Stimulated activated CD8-positive, alpha-beta memory T cell treated with anti-CD3 and anti-CD28 coated beads, Interleukin-7, amount 100 ng/mL, for 24 hours (primary cell): ENCODE results near the gene ADGRB2.

ENCODE experiments used
- DNase-seq: peaks from one replicate; pipeline ENCODE4 v3.0.0-alpha.2; 2020; ENCODE audit warnings: low read depth

ADGRB2 gene

DNA sequence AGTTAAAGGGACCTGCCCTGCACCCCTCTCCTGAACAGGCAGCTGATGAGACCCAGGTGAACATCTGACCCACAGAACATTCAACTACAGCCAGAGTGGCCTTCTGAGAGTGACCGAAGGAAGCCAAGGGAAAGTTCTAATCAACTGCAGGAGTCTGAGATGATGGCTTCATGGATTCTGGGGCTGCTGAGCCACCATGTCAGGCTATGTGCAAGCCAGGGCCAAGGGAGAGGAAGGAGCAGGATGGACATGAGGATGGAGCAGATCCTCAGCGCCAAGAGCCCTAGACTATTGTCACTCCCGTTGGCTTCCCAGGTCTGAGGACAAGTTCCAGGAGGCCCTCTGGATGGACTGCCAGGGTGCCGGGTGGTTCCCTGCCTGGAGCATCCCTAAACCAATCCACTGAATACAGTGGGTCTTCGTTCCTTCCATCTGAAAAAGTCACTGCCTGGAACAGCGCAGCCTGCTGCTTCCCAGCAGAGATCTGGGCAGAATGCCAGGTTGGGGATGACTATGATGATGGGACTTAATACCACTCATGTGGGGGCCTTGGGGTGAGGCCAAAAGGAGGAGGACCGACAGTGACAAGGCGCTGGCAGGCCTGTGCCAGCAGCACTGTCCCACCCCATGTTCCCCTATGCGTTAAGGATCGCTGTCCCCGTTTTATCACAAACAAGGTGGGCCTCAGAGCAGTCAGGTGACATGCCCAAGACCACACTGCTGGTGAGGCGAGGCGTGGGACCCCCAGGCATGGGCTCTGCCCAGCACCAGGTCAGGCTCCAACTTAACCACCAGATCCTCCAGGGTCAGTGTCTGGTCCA is 31.9 kb upstream of the ADGRB2 start:
- DNase-seq = no peak

DNA sequence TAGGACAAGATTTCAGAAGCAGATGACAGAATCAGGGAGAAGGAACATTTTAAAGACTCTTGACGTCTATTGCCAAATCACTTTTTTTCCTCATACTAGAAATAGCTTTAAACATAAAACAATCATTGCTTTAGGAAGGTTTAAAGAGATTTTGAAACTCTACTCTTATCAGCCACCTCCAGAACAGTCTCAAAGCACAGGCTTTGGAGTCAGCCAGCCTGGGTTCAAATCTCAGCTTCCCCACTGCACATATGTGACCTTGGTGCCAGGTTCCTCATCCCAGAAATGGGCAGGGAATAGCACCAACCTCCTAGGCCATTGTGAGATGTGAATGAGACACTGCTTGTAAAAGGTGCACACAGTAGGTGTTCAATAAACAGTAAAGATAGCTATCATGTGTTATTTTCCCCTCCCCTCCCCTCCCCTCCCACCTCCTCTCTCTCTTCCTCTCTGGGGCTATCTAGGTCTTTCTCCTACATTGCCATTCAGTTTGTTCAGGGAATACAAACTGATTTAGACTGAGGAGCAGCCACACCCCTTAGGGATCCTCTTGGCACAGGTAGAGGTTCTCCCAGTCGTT is 31.0 kb upstream of the ADGRB2 start:
- DNase-seq = no peak

DNA sequence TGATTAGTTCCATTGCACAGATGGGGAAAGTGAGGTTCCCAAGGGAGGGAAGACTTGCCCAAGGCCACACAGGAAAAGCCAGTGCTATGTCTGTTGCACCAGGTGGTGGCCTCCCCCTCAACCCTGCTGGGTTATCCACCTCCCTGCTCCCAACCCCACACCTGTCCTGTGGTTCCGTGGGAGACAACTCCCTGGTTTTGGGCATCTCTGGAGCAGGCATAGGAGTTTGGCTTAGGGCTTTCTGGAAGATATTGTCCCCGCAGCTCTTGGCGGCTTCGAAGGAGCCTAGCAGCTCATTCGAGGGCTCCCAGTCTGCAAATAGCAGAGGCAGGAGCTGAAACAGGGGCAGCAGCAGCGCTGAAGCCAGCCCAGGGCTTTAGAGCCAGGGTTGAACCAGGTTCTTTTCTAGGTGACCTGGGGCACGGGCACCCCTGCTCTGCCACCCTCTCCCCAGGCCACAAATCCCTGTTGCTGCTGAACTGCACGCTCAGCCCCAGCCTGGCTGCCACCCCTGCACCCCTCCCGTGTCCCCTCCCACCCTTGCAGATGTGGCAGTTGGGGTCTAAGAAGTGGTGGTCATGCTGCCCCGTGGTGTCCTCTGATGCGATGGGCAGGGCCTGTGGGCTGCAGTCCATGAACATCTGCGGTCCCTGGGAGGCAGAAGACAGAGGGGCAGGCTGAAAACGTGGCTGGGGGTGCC is 29.6 kb upstream of the ADGRB2 start:
- DNase-seq = no peak

DNA sequence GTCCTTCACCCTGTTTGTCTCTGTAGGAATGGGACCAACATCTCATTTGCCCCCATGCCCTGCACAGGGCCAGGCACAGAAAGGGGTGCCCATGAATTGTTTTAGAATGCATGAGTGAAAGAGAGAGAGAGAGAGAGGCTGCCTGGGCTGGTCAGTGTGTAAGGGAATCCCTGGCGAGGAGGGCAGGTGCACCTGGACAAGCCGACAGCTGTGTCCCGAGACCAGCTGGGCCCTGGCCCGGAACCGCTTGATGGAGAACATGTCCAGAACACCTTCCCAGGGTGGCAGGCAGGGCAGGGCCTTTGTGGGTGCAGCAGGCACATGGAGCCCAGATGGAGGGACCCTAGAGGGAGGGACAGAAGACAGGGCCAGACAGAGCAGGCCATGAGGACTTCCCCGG is 28.9 kb upstream of the ADGRB2 start:
- no peak for DNase-seq

DNA sequence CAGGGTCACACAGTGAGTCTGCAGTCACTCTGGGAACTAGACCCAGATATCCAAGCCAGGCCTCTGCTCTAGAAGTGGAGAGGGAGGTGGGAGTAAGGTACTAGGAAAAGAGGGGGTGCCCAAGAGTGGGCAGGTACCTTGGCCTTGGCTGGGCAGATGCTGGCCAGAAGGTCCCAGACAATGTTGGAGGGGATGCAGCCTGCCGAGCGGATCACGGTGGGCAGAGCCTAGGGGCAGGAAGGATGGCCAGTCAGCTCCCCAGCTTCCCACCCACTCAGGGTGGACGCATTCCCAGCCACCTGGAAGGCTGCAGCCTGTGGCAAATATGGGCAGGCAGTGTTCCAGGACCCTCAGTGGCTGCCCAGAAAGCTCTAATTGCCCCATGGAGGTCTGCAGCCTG is 28.4 kb upstream of the ADGRB2 start:
- no peak for DNase-seq

DNA sequence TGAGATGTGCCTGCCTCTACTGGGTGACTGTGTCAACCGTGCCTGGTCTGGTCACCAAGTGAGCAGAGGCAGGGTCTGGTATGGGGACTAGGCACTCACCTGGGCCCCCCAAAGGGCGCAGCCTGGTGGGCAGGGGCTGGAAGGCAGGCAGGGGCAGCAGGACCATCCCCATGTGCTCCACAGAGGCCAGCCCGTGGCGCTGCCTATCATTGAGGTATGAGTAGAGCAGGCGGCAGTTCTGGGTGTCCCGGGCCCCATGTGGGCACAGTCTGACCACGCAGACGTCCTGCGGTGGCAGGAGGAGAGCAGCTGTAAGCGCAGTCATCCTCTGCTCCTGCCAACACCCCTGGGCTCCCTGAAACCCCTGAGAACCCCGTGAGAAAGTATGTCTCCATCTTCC is 28.0 kb upstream of the ADGRB2 start:
- DNase-seq = no peak

DNA sequence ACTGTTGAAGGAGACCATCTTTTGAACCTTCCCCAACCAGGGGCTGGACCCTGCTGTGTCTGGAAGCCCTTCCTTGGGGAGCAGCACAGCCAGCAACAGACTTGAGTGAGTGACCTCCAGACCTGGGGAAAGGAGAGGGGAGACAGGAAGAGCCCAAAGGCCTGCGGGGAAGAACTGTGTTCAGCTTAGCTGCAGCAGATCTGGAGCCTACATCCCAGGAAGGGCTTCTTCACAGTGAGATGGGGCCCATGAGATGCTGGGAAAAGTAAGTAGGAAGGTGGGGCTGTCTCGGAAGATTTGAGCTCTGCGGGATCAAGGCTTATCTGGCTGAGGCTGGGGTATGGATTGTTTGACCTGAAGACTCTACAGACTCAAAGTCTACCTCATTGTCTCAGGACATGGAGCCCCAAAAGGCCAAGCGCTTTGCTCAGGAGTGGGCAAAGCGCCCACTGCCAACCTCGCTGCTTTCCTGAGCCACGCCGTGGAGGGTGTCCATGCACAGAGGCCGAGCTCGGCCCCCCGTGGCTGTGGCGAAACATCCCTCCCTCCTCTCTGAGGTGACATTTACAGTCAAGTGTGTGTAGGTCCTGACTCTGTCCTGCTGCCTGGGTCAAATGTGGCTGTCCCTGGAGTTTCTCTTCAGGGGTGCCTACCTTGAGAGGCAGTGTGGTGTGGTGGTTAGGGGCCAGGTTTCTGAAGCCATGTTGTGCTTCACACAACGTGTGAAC is 27.2 kb upstream of the ADGRB2 start:
- no peak for DNase-seq

DNA sequence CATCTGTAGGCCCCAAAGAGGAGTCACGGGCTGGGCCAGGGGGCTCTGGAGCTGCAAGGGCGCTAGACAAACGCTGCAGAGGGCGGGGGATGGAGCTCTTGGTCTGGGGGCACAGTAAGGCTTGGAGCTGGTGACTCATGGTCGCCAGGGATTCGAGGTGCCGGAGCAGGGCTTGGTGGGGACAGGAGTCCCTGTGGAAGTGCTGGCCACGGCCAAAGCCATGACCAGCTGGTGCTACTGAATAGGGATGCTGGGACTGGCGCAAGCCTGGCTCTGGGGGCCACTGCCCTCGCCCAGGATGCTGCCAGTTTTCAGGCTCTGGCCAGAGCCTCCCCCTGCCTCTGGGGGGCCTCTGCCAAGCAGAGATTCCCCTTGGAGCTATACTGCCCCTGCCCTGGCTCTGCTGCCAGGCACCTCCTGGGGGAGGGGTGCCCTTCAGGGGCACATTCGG is 26.5 kb upstream of the ADGRB2 start:
- no peak for DNase-seq

DNA sequence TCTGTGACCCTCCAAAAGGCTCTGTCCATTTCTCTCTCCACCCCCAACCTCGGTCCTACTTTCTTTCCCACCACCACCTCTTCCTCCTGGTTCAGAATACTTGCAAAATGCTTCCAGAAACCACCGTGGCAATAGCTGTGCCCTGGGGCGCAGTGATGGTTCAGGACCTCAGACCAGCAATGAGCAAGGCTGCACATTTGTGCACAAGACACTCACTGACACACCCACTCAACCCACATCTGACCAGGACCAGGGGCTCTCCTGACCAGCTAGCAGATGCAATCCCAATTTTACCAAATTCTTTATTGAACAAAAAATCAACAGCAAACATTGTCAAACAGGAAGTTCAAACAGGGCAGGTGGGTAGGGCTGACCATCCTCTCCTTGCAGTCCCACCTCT is 26.0 kb upstream of the ADGRB2 start:
- DNase-seq = no peak

DNA sequence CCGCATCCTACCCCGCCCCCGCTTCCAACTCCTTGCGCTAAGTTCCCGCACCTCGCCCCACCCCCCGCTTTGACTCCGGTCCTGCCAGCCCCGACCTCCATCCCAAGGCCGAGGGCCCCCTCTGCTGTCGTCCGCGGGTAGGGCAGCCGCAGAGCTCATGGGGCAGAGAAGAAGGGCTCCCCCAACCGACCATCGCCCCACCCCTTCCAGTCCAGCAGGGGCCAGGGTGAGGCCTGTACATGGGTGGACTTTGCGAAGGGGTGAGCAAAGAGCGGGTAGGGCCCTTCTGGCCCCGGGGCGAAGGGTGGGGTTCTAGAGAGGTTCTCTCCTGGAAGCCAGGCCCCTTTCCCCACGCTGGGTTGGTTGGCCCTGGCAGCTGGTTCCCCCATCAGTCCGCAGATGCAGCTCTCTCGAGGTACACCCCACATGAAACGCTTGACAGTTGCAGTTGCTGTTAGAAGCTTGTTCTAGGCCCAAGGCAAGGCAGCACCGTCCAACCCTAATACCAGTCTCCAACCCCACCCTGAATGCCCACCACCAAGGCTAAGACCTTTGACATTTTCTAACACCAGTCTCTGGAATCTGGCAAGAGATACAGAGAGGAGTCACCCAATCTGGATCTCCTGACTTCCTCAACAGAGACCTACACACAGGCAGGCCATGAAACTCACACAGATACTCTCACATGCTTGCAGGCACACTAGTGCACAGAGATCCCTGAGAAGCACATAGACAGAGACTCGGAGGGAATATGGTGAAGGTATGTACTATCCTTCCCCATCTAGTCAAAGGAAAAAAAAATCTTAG is 25.3 kb upstream of the ADGRB2 start:
- DNase-seq = peak; percentile 100

DNA sequence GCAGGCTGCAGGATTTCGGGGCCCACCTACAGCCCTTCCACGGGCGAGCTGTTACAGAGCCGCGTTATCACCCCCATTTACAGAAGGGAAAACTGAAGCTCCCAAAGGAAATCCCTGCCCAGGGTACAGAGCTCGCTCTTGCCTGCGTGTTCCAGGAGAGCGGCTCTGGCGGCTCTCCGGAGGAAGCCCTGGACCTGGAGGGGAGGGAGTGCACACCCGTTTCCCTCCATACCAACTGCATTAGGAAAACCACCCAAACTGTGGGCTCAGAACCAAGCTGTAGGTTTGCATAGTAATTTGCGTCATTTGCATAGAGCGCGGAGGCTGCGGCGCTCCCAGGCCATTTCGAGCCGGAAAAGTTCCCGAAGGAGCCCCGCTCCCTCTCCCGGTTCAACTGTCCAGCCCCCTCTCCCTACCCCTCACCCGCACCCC is 24.7 kb upstream of the ADGRB2 start:
- no peak for DNase-seq

DNA sequence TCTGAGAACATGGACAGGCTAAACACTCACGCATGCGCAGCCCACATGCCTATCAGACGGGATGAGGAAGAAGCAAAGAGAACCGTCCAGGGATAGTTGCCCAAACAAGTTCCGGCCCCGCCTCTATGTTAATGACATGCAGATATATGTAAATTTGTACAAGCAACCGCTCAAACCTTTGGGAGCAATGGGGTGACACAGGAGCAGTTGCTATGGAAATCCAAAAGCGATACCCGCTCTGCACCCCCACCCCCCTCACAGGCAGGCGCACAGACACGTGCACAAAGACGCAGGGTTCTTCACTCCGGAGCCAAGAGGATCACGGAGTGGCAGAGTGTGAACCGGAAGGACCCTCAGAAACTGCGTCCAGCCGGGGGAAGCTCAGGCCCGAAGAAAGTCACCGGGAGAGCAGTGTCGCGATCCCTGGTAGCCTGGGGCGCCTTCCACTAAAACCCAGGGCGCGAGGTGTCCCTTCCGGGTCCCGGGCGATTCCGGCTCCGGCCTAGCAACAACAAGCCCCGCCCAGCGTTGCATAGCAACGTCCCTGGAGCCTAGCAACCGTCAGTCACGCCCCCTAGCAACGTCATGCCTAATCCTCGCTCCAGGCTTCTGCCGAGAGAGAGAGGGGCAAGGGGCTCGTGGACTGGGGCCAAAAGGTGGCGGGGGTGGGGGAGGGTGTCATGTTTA is 24.1 kb upstream of the ADGRB2 start:
- peak; percentile 92 for DNase-seq

DNA sequence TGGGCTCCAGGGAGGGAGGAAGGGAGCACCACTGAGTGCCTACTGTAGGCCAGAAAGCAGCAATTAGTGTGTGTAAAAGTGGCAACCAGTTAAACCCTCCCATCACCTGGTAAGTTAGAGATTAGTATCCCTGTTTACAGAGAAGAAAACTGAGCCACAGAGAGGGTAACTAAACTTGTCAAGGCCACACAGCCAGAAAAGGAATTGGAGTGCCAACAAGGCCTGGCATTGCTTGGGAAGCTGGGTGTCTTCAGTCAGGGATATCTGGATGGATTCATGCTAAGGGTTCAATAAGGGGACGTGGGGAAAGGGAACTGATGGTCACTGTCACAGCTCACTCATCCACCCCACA is 23.6 kb upstream of the ADGRB2 start:
- DNase-seq = no peak

DNA sequence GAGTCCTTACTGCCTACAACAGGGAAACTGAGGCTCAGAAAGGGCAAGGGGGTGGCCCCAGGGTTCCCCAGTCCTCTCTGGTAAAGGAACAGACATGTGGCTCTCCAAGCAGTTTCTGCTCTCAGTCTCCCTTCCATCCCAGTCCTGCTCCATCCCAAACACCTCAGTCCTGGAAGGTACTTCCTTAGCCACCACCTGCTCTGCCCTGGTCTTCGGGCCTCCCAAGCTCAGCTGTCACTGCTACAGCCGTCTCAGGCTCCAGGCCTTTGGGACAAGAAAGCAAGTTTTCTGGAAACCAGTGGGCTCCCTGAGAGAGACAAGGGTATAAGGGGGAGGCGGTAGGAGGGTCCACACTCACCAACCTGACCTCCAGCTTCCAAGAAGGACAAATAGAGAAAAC is 23.1 kb upstream of the ADGRB2 start:
- no peak for DNase-seq

DNA sequence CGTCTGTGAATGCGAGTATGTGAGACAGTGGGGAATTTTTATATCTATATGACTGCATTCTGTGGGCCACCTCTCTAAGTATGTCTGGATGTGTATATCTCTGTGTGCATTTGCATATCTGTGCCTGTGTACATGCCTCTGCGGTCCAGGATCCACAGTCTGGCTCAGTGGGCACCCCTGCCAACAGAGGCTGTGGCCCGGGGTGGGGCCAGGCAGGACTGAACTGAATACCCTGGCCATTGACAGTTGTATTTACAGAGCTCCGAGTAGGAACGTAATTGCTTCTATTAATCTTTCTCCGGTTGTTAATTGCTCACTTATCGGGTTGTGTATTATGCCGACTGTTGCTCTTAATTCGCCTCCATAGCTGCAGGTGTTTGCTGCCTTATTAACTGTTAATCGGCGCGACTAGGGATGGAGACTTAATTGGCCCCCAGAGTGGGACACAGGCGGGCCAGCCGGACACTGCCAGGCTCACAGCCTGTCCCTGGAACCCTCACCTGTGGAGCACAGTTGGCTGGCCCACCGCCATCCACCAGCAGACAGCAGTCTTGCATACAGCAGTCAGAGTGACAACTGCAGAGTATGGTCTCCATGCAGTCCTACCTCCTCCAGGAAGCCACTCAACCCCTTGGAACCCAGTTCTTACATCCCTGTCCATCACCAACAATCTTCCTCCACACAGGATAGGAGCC is 22.4 kb upstream of the ADGRB2 start:
- DNase-seq = no peak

DNA sequence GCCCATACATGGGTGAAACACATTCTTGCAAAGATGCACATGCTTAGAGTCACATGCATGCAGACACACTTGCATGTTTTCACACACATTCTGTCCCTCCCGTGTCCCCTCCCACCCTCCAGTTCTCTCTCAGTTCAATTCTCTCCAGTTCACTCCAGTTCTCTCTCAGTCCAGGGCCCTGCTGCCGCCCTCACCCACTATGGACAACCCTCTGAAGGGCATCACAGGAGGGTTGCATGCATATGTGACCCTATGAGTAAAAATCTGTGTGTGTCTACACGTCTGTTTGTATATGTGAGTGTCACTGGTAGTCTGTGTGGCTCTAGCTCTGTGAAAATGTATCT is 21.8 kb upstream of the ADGRB2 start:
- no peak for DNase-seq

DNA sequence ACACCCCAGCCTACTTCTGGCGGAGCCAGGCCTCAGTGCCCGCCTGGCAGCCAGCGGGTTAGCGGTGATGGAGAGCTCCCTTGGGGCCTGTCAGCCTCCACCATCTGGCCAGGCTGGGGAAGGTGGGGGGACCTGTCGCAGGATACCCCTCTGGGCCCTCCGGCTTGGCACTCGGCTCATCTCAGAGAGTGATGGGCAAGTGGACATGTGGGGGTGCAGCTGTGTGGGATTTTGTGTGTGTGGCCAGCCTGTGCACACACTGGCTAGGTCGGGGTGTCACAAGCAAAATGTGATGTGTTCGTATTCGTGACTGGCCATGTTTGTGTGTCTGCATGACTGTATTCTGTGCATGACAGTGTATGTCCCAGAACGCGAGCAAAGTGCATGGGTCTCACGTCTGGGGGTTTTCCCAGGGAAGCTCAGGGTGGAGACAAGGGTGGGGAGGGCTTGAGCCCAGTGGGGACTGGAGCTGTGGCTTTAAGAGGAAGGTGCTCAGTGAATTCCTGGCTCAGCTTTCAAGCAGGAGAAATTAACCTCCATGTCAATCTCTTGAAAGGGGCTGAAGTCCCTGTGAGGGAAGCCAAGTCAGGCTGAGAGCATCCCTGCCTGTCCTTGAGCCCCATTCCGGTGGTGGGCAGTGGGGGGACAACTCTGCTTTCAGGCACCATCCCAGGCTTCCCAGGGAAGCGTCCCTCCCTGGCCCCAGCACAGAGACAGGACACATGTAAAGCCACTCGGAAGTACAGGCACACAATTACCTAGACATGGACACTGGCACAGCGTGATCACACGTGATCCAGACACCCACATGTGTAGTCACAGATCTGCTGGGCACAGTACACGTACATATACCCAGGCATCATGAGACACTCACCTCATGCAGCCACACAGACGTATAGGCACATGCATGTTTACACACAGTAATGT is 21.1 kb upstream of the ADGRB2 start:
- DNase-seq = no peak

DNA sequence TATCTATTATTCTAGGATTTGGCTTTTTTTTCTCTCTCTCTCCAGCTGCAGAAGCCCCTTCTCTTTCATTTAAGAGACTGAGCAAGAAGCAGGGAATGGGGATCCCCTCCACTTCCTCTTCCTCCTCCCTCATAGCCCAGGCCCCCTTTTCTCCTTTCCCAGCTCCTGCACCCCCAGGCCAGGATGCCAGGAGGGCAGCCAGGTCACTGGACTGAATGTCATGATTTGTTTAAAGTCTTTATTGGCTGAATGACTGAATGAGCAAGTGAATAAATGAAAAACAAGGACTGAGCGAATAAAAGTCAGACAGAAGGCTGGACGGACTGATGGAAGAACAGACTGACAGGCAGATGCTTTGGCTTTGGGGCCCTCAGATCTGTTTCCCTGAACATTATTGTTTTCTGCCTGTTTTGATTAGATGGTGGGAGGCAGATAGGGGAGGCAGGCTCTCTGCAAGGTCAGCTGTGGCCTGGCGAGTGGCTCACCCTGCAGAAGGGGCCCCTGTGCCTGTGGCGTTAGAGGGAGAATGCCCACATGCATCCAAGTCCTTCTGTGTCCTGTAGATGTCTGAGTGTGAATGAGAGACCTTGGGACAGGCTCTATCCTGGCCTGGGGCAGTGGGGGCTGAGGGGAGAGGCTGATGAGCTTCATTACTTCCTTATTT is 20.3 kb upstream of the ADGRB2 start:
- no peak for DNase-seq

DNA sequence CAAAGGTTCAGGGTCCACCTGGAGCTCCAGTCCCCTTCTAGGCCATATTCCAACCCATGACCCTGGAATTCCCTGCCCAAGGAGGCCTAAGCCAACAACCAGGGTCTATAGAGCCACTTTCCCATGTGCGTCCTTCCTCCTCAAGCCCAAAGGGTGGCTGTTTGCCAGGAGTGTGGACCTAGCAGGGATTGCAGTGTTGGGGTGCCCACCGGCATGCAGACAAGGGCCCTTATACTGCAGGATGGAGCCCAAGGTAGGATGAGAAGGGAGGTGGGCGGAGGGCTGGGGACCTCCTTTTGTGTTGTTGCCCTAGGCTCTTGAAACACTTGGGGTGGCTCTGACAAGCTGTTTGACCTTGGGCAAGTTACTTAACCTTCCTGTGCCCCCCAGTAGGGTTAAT is 19.7 kb upstream of the ADGRB2 start:
- DNase-seq = no peak
